Astrocyte (in vitro differentiated cells and primary cell): ENCODE results near the gene PLEKHG4B. TPM values are rescaled to one million over a fixed set of nuclear protein-coding genes. Genes with fewer than 3 reads are reported as not detected.
"Not testable (repeated sequence)": the region's sequence is repeated elsewhere in the genome, so short reads cannot be mapped to it uniquely, and the experiment has no call there.

Source experiments
- DNase-seq: peaks from one replicate; pipeline ENCODE4 v3.0.0-alpha.2; 2010; ENCODE audit warnings: low read depth
- FAIRE-seq: peaks from 2 replicates; lab custom pipeline; 2011; peaks lifted over from hg19 to GRCh38; lab: Jason Lieb, UNC
- H2AFZ ChIP-seq: 2 replicates; pipeline ENCODE4 v1.6.0; 2012; ENCODE audit warnings: low read depth, low read length, inconsistent platforms
- H3K27ac ChIP-seq: 2 replicates; pipeline ENCODE4 v1.5.1; 2011; ENCODE audit warnings: low read depth, low read length, inconsistent platforms
- H3K27me3 ChIP-seq: 2 replicates; pipeline ENCODE4 v1.6.0; 2011; ENCODE audit warnings: low read length, inconsistent platforms; ENCODE audit not compliant: insufficient read depth
- H3K36me3 ChIP-seq: 2 replicates; pipeline ENCODE4 v1.5.1; 2011; ENCODE audit warnings: low read length, inconsistent platforms; ENCODE audit not compliant: insufficient read depth
- H3K4me1 ChIP-seq: 2 replicates; pipeline ENCODE4 v1.5.1; 2011; ENCODE audit warnings: low read length, inconsistent platforms; ENCODE audit not compliant: insufficient read depth
- H3K4me2 ChIP-seq: 2 replicates; pipeline ENCODE4 v1.6.0; 2012; ENCODE audit warnings: low read length, inconsistent platforms
- H3K4me3 ChIP-seq: 2 replicates; pipeline ENCODE4 v1.5.1; 2011; ENCODE audit warnings: low read depth, mild to moderate bottlenecking, low read length, inconsistent platforms; ENCODE audit not compliant: insufficient read depth
- H3K79me2 ChIP-seq: 2 replicates; pipeline ENCODE4 v1.6.0; 2012; ENCODE audit warnings: mild to moderate bottlenecking, low read length, inconsistent platforms; ENCODE audit not compliant: insufficient read depth
- H3K9ac ChIP-seq: 2 replicates; pipeline ENCODE4 v1.6.0; 2012; ENCODE audit warnings: mild to moderate bottlenecking, low read length, inconsistent platforms
- H3K9me3 ChIP-seq: 2 replicates; pipeline ENCODE4 v1.5.1; 2012; ENCODE audit warnings: low read depth, mild to moderate bottlenecking, low read length, inconsistent platforms; ENCODE audit not compliant: insufficient read depth
- H4K20me1 ChIP-seq: 2 replicates; pipeline ENCODE4 v1.6.0; 2012; ENCODE audit warnings: low read length, inconsistent platforms; ENCODE audit not compliant: insufficient read depth
- H3K27ac Mint-ChIP-seq: one replicate; pipeline ENCODE4 v1.8.0; 2021; ENCODE audit warnings: mild to moderate bottlenecking, mixed read lengths; ENCODE audit not compliant: unreplicated experiment
- H3K27me3 Mint-ChIP-seq: one replicate; pipeline ENCODE4 v1.8.0; 2021; ENCODE audit warnings: low read depth, mixed read lengths; ENCODE audit not compliant: unreplicated experiment
- H3K36me3 Mint-ChIP-seq: one replicate; pipeline ENCODE4 v1.8.0; 2021; ENCODE audit warnings: low read depth, mixed read lengths; ENCODE audit not compliant: unreplicated experiment
- H3K4me1 Mint-ChIP-seq: one replicate; pipeline ENCODE4 v1.8.0; 2021; ENCODE audit warnings: low read depth, mixed read lengths; ENCODE audit not compliant: unreplicated experiment
- H3K4me3 Mint-ChIP-seq: one replicate; pipeline ENCODE4 v1.8.0; 2021; ENCODE audit warnings: mild to moderate bottlenecking, moderate library complexity, mixed read lengths; ENCODE audit not compliant: unreplicated experiment
- H3K9me3 Mint-ChIP-seq: one replicate; pipeline ENCODE4 v1.8.0; 2021; ENCODE audit warnings: mild to moderate bottlenecking, mixed read lengths; ENCODE audit not compliant: unreplicated experiment
- CTCF ChIP-seq: IDR thresholded peaks from 2 replicates; pipeline ENCODE4 v1.5.1; 2011; ENCODE audit warnings: low read depth, mild to moderate bottlenecking, inconsistent platforms, low read length, moderate library complexity; ENCODE audit not compliant: insufficient read depth
- EZH2 ChIP-seq: IDR thresholded peaks from 2 replicates; pipeline ENCODE4 v1.6.1; 2012; ENCODE audit warnings: mild to moderate bottlenecking, low read length, inconsistent platforms; ENCODE audit not compliant: insufficient read depth
- total RNA-seq: library from RNA; stranded (reverse); gene quantifications from 2 replicates; pipeline ENCODE4 v1.2.1, GENCODE V29; 2021

The PLEKHG4B gene
- total RNA-seq, 1 donor from 2014 or later, result 8.1 TPM

DNA sequence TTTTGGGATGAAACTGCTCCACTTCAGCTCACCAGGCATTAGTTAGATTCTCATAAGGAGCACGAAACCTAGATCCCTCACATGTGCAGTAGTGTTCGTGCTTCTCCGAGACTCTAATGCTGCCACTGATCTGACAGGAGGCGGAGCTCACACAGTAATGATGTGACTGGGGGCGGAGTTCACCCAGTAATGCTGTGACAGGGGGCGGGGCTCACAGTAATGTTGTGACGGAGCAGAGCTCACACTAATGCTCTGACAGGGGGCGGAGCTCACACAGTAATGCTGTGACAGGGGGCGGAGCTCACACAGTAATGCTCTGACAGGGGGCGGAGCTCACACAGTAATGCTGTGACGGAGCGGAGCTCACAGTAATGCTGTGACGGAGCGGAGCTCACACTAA is 72.3 kb downstream of the PLEKHG4B start:
- TF ChIP-seq EZH2 (no peak), CTCF (no peak)
- DNase-seq (no peak), FAIRE-seq (no peak)
- Mint-ChIP-seq H3K36me3 (peaks cover 2% of the 10 kb centered on the region), H3K27me3 (peaks cover 16% of the 10 kb centered on the region), H3K27ac (no peak overlapping the region), H3K9me3 (peaks cover 5% of the 10 kb centered on the region), H3K4me1 (peaks cover 26% of the 10 kb centered on the region), H3K4me3 (no peak overlapping the region)
- Histone ChIP-seq H3K9me3 (no peaks in the 10 kb centered on the region), H2AFZ (no peak overlapping the region), H3K9ac (no peak overlapping the region), H3K4me1 (peaks cover 35% of the 10 kb centered on the region), H3K27me3 (no peaks in the 10 kb centered on the region), H4K20me1 (no peaks in the 10 kb centered on the region), H3K36me3 (no peaks in the 10 kb centered on the region), H3K79me2 (no peaks in the 10 kb centered on the region), H3K4me3 (no peak overlapping the region), H3K4me2 (no peak overlapping the region), H3K27ac (no peak overlapping the region)

- peaks cover 14% of the 10 kb centered on the region for H3K27me3 Mint-ChIP-seq
- H3K36me3 ChIP-seq, FAIRE-seq, H4K20me1 ChIP-seq, H3K79me2 ChIP-seq, H3K36me3 Mint-ChIP-seq, H3K9me3 ChIP-seq, H3K27me3 ChIP-seq, H3K4me3 ChIP-seq, H3K27ac Mint-ChIP-seq, DNase-seq, H3K9ac ChIP-seq, H2AFZ ChIP-seq, H3K4me2 ChIP-seq, H3K4me3 Mint-ChIP-seq, H3K9me3 Mint-ChIP-seq, H3K27ac ChIP-seq: not testable (repeated sequence)
- H3K4me1 Mint-ChIP-seq, result peaks cover 20% of the 10 kb centered on the region
- H3K4me1 ChIP-seq, result peaks cover 35% of the 10 kb centered on the region
These were observed 72.8 kb downstream of the PLEKHG4B start for GRCh38 chr5:164783-165182.

GRCh38 chr5:166441-167372 is 74.7 kb downstream of the PLEKHG4B start:
- DNase-seq (no peak), FAIRE-seq (no peak)
- Histone ChIP-seq H3K9ac (no peak overlapping the region), H3K36me3 (no peaks in the 10 kb centered on the region), H3K9me3 (no peaks in the 10 kb centered on the region), H3K79me2 (no peaks in the 10 kb centered on the region), H3K27ac (peak overlapping the region; percentile 99), H3K4me3 (no peak overlapping the region), H3K4me2 (no peak overlapping the region), H4K20me1 (no peaks in the 10 kb centered on the region), H3K4me1 (peaks cover 24% of the 10 kb centered on the region), H2AFZ (no peak overlapping the region), H3K27me3 (no peaks in the 10 kb centered on the region)
- Mint-ChIP-seq H3K9me3 (peaks cover 5% of the 10 kb centered on the region), H3K36me3 (peaks cover 2% of the 10 kb centered on the region), H3K27ac (no peak overlapping the region), H3K4me3 (no peak overlapping the region), H3K27me3 (peaks cover 13% of the 10 kb centered on the region), H3K4me1 (peaks cover 11% of the 10 kb centered on the region)
- no peak for TF ChIP-seq CTCF
- no peak for TF ChIP-seq EZH2
